ENCODE measurements around the gene TIMP1.
"Not testable (repeated sequence)": the region's sequence is repeated elsewhere in the genome, so short reads cannot be mapped to it uniquely, and the experiment has no call there.

Gene TIMP1

GRCh38 chrX:47574076-47574546 lies 8.1 kb upstream of the TIMP1 start:
- DNase-seq = peak; percentile 14

DNA sequence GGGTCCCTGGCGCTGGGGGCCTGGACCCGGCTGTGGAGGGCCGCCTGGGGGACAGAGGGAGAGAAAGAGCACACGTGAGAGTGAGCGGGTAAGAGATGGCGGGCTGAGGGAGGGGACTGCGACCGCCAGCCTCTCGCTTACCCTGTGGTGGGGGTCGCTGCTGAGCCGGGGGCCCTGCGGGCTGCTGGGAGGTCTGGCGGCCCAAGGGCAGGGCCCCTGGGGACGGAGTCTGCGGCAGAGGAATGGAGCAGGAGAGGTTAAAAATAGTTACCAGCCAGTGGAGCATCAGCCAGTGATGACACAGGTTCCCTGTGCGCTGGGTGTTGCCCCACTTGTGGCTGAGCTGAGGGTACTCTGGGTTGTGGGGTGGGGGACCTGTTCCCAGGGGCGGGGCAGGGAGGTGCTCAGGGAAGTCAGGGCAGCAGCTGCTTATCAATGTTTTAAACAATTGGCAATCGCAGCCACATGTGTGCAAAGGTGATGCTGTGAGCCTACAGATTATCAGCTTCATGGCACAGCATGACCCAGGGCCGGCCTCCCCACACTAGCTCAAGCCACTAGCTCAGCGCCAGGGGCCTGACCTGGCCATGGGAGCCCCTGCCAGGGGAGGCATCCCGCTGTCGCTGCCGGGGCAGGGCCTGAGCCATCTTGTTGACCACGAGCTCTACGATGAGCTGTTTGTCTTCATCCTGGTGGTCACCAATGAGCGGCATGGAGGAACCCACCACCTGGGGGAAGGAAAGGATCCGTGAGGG lies 7.5 kb upstream of the TIMP1 start:
- DNase-seq = peak; percentile 28

GRCh38 chrX:47576021-47576898 lies 6.0 kb upstream of the TIMP1 start:
- DNase-seq = no peak

- DNase-seq = no peak
Measured at GRCh38 chrX:47577424-47577823, 4.8 kb upstream of the TIMP1 start.

DNA sequence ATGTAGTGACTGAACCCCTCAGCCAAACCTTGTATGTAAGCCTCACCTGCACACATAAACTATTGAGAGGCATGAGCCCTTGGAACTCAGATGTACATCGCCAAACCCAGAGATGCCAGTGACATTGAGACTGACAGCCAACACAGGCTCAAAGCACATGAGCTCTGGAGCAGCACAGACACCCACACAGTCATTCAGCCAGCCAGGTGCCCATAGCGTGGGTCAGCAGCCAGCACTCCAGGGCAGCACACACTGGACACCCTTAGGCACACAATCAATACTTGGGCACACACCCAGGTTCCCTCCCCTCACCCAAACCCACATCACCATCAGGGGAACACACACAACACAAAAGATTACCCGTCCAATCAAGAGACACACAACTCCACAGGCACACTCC lies 4.3 kb upstream of the TIMP1 start:
- DNase-seq = no peak

- no peak for DNase-seq
Measured at GRCh38 chrX:47578692-47579091, 3.5 kb upstream of the TIMP1 start.

GRCh38 chrX:47579537-47579936 lies 2.7 kb upstream of the TIMP1 start:
- peak; percentile 44 for DNase-seq

GRCh38 chrX:47583240-47583861 lies 1.1 kb downstream of the TIMP1 start:
- no peak for DNase-seq

DNA sequence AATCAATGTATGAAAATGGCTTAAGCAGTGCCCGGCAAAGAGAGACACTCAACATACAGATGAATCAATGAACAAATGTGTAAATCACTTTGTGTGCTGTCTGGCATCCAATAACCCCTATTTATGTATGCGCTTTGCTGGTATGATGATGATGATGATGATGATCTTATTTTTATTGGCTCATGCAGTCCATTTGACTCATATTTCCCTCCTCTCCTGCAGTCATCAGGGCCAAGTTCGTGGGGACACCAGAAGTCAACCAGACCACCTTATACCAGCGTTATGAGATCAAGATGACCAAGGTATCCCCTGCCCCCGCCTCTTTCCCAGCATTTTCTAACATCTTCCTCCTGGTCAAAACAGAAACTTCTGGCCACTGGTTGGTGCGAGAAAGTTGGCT lies 2.5 kb downstream of the TIMP1 start:
- no peak for DNase-seq

DNA sequence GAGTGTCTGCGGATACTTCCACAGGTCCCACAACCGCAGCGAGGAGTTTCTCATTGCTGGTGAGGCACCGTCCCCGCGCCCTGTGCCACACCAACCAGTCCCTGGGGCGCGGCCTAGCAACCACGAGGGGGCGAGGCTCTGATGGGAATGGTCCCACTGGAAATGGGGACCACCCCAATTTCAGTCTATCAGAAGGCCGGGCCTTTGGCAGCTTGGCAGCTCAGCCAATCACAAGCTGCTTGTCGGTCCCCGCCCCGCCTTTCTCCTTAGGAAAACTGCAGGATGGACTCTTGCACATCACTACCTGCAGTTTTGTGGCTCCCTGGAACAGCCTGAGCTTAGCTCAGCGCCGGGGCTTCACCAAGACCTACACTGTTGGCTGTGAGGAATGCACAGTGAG lies 3.0 kb downstream of the TIMP1 start:
- no peak for DNase-seq

DNA sequence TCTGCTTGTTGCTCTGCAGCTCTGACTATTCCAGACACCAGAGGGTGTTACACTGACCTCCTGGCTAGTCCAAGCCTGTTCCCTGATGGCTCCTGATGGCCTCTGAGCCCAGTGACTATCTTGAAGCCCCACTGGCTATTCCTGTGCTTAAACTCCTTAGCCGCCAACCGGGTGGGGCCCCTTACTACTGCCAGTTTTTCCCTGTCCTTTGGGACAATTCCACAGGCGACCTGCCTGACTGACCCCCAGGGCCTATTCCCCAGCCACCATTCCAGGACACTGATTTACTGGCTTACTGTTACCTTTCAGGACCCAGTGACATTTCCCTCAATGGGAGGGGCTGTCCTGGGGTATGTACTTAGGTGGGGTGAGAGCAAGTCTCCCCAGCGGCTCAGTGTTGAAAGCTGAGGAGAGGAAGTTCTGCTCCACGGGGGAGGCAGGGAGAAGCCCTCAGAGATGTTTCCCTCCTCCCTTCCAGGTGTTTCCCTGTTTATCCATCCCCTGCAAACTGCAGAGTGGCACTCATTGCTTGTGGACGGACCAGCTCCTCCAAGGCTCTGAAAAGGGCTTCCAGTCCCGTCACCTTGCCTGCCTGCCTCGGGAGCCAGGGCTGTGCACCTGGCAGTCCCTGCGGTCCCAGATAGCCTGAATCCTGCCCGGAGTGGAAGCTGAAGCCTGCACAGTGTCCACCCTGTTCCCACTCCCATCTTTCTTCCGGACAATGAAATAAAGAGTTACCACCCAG lies 4.0 kb downstream of the TIMP1 start:
- DNase-seq = no peak

DNA sequence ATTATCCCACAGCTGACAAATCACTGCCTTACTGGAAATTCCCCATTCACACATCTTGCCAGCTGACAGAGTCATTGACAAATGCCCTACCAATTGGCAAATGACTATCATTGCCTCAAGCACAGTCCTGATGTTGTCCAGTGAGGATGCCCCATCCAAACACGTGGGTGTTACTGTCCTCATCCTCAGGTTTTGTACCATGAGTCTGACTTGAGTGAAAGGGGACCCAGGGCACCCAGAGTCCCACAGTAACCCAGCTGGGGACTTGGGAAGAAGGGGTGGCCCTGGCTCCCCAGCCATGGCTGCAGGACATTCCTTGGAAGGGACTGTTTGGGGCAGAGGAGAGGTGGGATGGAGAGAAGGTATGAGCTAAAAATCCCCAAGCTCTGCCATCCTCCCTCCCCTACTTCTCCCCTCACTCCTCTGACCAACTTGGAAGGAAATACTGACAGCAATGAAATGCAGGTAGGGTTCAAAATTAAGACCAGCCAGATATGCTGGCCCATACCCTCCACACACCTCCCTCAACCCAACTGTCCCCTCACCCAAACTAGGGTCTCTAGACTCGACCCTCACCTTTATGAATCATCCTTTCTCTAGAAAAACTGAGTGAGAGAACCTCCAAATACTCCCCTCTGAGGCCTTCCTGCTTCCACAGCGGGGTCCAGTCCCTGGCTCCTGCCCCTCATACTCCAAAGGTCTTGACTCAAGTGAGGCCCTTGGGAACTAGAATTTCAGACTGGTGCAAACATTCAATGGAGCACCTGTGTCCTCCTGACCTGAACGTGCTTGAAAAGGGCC lies 5.1 kb downstream of the TIMP1 start:
- no peak for DNase-seq

DNA sequence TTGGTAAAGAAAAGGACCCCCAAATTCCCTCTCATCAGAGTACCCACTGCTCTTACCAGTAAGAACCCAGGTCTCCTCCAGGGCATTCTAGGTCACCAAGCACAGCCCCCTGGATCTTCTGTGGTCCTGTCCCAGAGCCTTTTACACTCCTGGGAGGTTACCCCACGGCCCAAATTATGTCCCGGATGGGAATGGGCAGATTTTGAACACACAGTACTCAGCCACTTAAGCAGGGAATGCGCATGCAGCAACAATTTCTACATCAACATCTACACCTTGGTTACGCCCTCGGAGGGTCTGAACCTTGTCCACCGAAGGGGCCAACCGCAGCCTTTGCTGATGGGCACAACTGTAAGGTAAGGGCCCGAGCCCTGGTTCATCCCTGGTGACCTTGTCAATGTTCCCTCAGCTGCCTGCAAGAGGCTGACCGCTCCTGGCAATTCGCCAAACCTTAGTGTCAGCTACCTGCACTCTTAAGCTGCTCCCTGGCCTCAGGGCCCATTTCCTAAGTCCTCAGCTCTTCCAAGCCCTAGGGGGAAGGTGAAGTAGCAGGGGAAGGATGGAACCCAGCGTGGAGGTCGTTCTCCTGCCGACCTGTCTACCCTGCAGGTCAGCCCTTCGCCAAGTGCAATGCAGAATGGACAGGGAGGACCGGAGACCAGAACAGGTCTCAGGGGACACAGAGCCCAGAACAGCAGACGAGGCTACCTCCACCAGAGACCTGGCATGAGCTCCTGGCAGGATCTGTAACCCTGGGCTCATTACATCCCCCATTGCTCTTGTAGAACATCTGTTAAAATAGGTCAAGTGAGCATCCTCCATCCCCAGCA lies 5.9 kb downstream of the TIMP1 start:
- DNase-seq = no peak

DNA sequence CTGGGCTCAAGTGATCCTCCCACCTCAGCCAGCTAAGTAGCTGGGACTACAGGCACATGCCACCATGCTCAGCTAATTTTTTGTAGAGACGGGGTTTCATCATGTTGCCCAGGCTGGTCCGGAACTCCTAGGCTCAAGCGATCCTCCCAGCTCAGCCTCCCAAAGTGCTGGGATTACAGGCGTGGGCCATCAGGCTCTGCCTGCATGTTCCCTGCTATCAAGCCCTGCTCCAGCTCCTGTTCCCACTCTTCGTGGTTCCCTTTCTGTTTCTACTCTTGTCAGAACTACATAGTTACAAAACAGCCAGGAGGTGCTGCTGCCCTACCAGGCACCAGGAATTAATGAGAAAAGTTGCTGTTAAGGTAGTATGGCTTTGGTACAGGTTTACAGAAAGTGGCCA lies 8.7 kb downstream of the TIMP1 start:
- no peak for DNase-seq

GRCh38 chrX:47593522-47593921 lies 11.3 kb downstream of the TIMP1 start:
- no peak for DNase-seq

GRCh38 chrX:47595716-47596251 lies 13.5 kb downstream of the TIMP1 start:
- peak; percentile 52 for DNase-seq

DNA sequence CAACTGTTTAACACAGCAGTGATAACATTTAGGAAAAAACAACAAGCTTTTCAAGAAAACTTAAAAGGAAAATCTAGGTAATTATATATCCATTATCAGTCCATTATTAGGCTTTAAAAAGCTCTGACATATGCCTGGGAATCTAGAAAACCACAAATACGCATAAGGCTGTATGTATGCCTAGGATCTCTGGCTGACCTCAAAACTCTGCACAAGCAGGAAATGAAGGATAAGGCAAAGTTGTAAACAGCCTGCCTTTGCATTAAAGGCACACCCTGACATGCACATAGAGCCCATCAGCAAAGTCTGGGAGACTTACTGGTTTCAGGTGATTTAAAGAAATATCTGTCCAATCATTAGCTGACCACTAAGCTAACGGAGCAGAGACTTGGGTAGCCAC lies 14.0 kb downstream of the TIMP1 start:
- no peak for DNase-seq

- no peak for DNase-seq
Measured at GRCh38 chrX:47597222-47597621, 15.0 kb downstream of the TIMP1 start.

GRCh38 chrX:47603125-47603524 lies 20.9 kb downstream of the TIMP1 start:
- not testable (repeated sequence) for DNase-seq

DNA sequence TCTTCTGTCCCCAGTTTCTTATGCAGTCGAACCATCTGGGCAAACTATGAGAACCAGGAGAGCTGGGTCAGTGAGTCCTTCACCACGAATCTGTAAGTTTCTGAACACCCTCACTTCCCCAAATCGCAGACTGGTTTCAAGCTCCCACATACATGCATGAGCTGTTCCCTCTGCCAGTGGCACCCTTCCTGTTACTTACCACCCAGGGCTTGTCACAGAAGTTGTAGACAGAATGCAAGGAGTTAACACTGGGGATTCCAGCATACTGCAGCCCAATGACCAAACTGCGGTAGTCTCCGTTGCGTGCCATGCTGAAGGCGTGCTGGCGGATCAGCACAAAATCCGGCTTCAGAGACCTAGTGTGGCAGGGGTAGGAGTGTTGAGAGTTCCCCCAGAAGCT lies 22.8 kb downstream of the TIMP1 start:
- DNase-seq = no peak

GRCh38 chrX:47607091-47607490 lies 24.9 kb downstream of the TIMP1 start:
- DNase-seq = no peak
